ENCODE measurements around the gene CSNK1D. TPM values are rescaled to one million over a fixed set of nuclear protein-coding genes. Genes with fewer than 3 reads are reported as not detected.
"Not testable (repeated sequence)": the region's sequence is repeated elsewhere in the genome, so short reads cannot be mapped to it uniquely, and the experiment has no call there.

CSNK1D gene
- total and polyA plus RNA-seq, 8 donors: 55.9 to 180 (median 89.1) TPM

DNA sequence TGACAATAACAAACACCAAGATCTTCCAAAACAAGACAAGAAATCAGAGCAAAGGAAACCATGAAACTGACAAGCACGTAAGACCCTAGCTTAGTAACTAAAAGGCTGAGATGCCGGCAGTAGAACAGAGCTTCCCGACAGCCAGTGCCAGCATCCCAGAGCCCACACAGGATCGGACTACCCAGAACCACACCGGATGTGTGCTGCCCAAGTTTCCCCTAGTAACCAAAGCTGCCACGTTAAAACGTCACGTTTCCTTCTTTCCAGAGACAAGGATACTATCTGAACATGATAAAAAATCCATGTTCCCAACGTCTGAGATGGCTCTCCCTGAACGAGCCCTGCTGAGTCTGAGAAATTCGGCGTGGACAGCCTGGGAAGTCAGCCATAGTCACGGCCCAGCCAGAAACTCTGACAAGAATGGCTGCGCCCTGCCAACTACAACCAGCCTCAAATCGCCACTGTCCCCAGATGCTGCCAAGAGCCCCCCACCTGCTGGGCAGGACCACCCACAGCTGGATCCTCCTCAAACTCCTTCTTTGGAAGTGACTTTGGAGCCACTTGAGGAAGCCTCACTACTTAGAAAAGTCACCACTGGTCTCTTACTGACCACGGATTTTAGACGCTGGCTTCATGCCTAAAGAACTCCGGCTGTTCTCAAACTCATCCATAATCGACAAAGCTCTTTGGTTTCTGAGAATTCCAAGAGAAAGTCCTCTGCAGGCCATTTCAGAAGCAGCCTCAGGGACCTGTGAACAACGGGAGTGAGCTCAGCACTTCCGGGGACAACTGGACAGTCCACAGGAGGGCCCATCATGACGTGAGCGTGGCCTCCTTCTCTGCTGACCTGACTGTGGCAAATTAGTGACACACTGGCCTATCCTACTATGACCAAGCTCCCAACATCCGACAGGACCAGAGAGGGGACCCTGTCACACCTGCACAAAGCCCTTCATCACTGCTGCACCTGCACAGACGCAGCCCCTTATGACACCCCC, 77.5 kb downstream of the CSNK1D start:
- peaks cover 22 to 85% (median 84%) of the 10 kb centered on the region in 4 donors for H3K36me3 ChIP-seq
- peak in 1 of 2 donors; percentile 73 for DNase-seq
- 73 to 84% (median 81%) methylated on average over 24 to 25 of the region's 25 CpGs for WGBS, 5 donors
- no peaks in the 10 kb centered on the region for H3K9me3 ChIP-seq
- no peak overlapping the region for H3K4me3 ChIP-seq
- TF ChIP-seq EP300 (IDR thresholded peaks at IDR 0.05) (no peak), POLR2A (IDR thresholded peaks at IDR 0.05) (no peak), POLR2AphosphoS5 (IDR thresholded peaks at IDR 0.05) (no peak)
- TF ChIP-seq, protein P1, sequence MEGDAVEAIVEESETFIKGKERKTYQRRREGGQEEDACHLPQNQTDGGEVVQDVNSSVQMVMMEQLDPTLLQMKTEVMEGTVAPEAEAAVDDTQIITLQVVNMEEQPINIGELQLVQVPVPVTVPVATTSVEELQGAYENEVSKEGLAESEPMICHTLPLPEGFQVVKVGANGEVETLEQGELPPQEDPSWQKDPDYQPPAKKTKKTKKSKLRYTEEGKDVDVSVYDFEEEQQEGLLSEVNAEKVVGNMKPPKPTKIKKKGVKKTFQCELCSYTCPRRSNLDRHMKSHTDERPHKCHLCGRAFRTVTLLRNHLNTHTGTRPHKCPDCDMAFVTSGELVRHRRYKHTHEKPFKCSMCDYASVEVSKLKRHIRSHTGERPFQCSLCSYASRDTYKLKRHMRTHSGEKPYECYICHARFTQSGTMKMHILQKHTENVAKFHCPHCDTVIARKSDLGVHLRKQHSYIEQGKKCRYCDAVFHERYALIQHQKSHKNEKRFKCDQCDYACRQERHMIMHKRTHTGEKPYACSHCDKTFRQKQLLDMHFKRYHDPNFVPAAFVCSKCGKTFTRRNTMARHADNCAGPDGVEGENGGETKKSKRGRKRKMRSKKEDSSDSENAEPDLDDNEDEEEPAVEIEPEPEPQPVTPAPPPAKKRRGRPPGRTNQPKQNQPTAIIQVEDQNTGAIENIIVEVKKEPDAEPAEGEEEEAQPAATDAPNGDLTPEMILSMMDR (IDR thresholded peaks at IDR 0.05): no peak
- no peaks in the 10 kb centered on the region for H3K27me3 ChIP-seq
- peak overlapping the region in 3 of 5 donors; percentile 43 to 72 (median 54) for H3K27ac ChIP-seq
- intact Hi-C loops (cut with DNase I; ENCODE audit: low total_unique reads): no loop called here
- H3K4me1 ChIP-seq: peaks cover 0 to 5% (median 0%) of the 10 kb centered on the region in 4 donors

DNA sequence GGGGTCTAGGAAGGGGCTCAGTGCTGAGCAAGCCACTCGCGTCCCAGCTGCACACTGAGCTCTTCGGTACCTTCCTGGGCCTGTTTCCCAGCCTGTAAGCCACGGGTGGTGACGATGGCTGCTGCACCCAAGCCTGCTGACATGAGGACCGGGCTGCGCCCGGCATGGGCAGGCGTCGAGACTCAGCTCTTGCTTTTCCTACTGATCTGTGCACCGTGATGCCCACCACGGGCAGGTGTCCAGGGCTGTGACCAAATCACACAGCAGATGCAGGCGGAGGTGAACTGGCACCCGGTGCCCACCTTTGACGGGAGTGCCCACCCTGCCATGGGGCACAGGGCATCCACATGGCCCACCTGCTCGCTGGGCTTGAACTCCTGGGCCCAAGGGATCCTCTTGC, 78.7 kb downstream of the CSNK1D start:
- H3K4me1 ChIP-seq: peaks cover 0 to 5% (median 0%) of the 10 kb centered on the region in 4 donors
- WGBS, 5 donors: 94 to 97% (median 95%) methylated on average over 12 to 16 of the region's 16 CpGs
- DNase-seq: no peak
- no peaks in the 10 kb centered on the region for H3K9me3 ChIP-seq
- no peak overlapping the region for H3K4me3 ChIP-seq
- H3K27me3 ChIP-seq: no peaks in the 10 kb centered on the region
- H3K36me3 ChIP-seq: peaks cover 22 to 88% (median 80%) of the 10 kb centered on the region in 4 donors
- intact Hi-C loops (cut with DNase I; ENCODE audit: low total_unique reads): no loop called here
- TF ChIP-seq EP300 (IDR thresholded peaks at IDR 0.05) (no peak), POLR2AphosphoS5 (IDR thresholded peaks at IDR 0.05) (no peak)
- H3K27ac ChIP-seq: no peak overlapping the region

DNA sequence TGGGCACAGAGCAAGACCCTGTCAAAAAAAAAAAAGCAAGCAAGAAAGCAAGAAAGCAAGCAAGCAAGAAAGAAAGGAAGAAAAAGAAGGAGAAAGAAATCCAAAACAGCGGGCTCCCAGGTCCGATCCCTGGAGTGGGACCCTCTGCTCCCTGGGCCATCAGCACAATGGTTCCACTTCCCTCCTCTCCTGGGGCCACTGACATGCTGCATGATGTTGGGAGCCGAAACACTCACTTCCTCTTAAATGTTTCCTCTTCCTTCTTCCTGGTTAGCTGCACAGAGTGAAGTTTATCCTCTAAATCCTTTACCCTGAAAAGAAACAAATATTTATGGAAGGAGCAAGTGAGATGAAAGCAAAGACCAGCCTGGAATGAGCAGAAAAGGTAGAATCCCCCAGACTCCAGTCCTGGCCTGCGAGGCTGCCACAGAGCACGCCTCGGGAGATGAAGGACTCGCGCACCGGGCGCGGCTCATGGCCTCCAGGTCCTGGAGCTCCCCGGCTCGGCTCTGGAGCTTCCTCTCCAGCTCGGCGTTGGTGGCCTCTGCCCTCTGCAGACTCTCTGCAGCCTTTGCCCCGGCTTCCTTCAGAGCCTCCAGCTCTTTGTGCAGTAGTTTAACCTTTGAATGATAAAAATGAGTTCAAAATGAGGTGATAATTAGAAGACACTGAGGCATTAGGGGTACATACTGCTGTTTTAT, 79.8 kb downstream of the CSNK1D start:
- Histone ChIP-seq H3K27me3 (no peaks in the 10 kb centered on the region), H3K36me3 (peaks cover 22 to 87% (median 81%) of the 10 kb centered on the region in 4 donors), H3K4me3 (no peak overlapping the region), H3K4me1 (peaks cover 0 to 5% (median 0%) of the 10 kb centered on the region in 4 donors), H3K9me3 (no peaks in the 10 kb centered on the region), H3K27ac (no peak overlapping the region)
- intact Hi-C loops (cut with DNase I; ENCODE audit: low total_unique reads): no loop called here
- TF ChIP-seq POLR2A (IDR thresholded peaks at IDR 0.05) (no peak), EP300 (IDR thresholded peaks at IDR 0.05) (no peak), POLR2AphosphoS5 (IDR thresholded peaks at IDR 0.05) (no peak)
- TF ChIP-seq, protein P1 (IDR thresholded peaks at IDR 0.05): no peak
- no peak for DNase-seq
- 74 to 91% (median 86%) methylated on average over 16 of the region's 16 CpGs for WGBS, 5 donors

DNA sequence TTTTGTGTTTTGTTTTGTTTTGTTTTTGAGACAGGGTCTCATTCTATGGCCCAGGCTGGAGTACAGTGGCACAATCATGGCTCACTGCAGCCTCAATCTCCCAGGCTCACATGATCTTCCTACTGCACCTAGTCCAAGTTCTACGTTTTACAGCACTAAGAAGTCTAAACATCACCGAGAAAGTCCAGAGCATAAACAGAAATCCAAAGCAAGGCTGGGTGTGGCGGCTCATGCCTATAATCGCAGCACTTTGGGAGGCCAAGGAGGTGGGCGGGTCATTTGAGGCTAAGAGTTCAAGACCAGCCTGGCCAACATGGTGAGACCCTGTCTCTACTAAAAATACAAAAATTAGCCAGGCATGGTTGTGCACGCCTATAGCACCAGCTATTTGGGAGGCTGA, 80.5 kb downstream of the CSNK1D start:
- WGBS, 5 donors: 78 to 88% (median 87%) methylated on average over 6 of the region's 6 CpGs
- intact Hi-C loops (cut with DNase I; ENCODE audit: low total_unique reads); H3K4me3 ChIP-seq; DNase-seq; H3K9me3 ChIP-seq; H3K4me1 ChIP-seq; H3K27ac ChIP-seq; H3K27me3 ChIP-seq: not testable (repeated sequence)
- H3K36me3 ChIP-seq: peaks cover 20 to 85% (median 81%) of the 10 kb centered on the region in 4 donors

Other genes starting within 250 kb of the CSNK1D start
- 10 to 100 TPM in 1 of 5 donors, 1 to 10 TPM in 3, not detected in 1; 1.2 to 11.6 (median 2.5) TPM for gene RAC3, start 242.0 kb downstream of the CSNK1D start, total RNA-seq
- gene RAC3, start 242.0 kb downstream of the CSNK1D start, polyA plus RNA-seq: 10 to 100 TPM; 13.1 to 24.8 (median 16.2) TPM
- 100 to 1,000 TPM in 2 of 5 donors, 10 to 100 TPM in 3; 11.1 to 461 (median 100.0) TPM for gene DCXR, start 236.0 kb downstream of the CSNK1D start, total RNA-seq
- gene DCXR, start 236.0 kb downstream of the CSNK1D start, polyA plus RNA-seq: 100 to 1,000 TPM; 352 to 403 (median 396) TPM
- gene RFNG, start 221.9 kb downstream of the CSNK1D start, total RNA-seq: 10 to 100 TPM; 12.5 to 66.5 (median 28.3) TPM
- 10 to 100 TPM; 22.5 to 55.2 (median 26.0) TPM for gene RFNG, start 221.9 kb downstream of the CSNK1D start, polyA plus RNA-seq
- 100 to 1,000 TPM in 1 of 5 donors, 10 to 100 TPM in 4; 28.0 to 329 (median 86.4) TPM for gene GPS1, start 221.8 kb downstream of the CSNK1D start, total RNA-seq
- gene GPS1, start 221.8 kb downstream of the CSNK1D start, polyA plus RNA-seq: 100 to 1,000 TPM; 103 to 139 (median 129) TPM
- 100 to 1,000 TPM in 2 of 5 donors, 10 to 100 TPM in 3; 63.2 to 286 (median 94.6) TPM for gene DUS1L, start 207.9 kb downstream of the CSNK1D start, total RNA-seq
- 100 to 1,000 TPM; 126 to 189 (median 174) TPM for gene DUS1L, start 207.9 kb downstream of the CSNK1D start, polyA plus RNA-seq
- 100 to 1,000 TPM in 3 of 5 donors, 10 to 100 TPM in 2; 22.8 to 268 (median 175) TPM for gene FASN, start 175.5 kb downstream of the CSNK1D start, total RNA-seq
- 10 to 100 TPM; 36.0 to 97.8 (median 53.3) TPM for gene FASN, start 175.5 kb downstream of the CSNK1D start, polyA plus RNA-seq
- gene CCDC57, start 60.9 kb downstream of the CSNK1D start, total RNA-seq: 100 to 1,000 TPM in 1 of 5 donors, 10 to 100 TPM in 4; 43.9 to 166 (median 90.6) TPM
- gene CCDC57, start 60.9 kb downstream of the CSNK1D start, polyA plus RNA-seq: 10 to 100 TPM; 50.9 to 75.5 (median 72.5) TPM
- gene SLC16A3, start 44.7 kb downstream of the CSNK1D start, total RNA-seq: 10 to 100 TPM; 29.2 to 87.9 (median 53.3) TPM
- 10 to 100 TPM in 2 of 3 donors, 1 to 10 TPM in 1; 4.9 to 39.8 (median 20.4) TPM for gene SLC16A3, start 44.7 kb downstream of the CSNK1D start, polyA plus RNA-seq
- 1 to 10 TPM in 2 of 5 donors, not detected in 3; 2.0 to 4.3 TPM for gene CD7, start 43.9 kb upstream of the CSNK1D start, total RNA-seq
- 1 to 10 TPM; 2.1 to 8.6 (median 3.7) TPM for gene CD7, start 43.9 kb upstream of the CSNK1D start, polyA plus RNA-seq
- 10 to 100 TPM in 2 of 5 donors, 1 to 10 TPM in 3; 1.8 to 48.8 (median 6.7) TPM for gene SECTM1, start 60.1 kb upstream of the CSNK1D start, total RNA-seq
- gene SECTM1, start 60.1 kb upstream of the CSNK1D start, polyA plus RNA-seq: 10 to 100 TPM in 2 of 3 donors, 1 to 10 TPM in 1; 9.3 to 23.1 (median 10.2) TPM
- gene TEX19, start 85.5 kb upstream of the CSNK1D start, total RNA-seq: not detected
- not detected for gene TEX19, start 85.5 kb upstream of the CSNK1D start, polyA plus RNA-seq
- gene UTS2R, start 98.1 kb upstream of the CSNK1D start, total RNA-seq: not detected
- not detected for gene UTS2R, start 98.1 kb upstream of the CSNK1D start, polyA plus RNA-seq
- 100 to 1,000 TPM in 4 of 5 donors, 10 to 100 TPM in 1; 13.8 to 212 (median 124) TPM for gene HEXD, start 144.6 kb upstream of the CSNK1D start, total RNA-seq
- 100 to 1,000 TPM in 1 of 3 donors, 10 to 100 TPM in 2; 51.9 to 103 (median 93.4) TPM for gene HEXD, start 144.6 kb upstream of the CSNK1D start, polyA plus RNA-seq
- gene OGFOD3, start 144.9 kb upstream of the CSNK1D start, total RNA-seq: 10 to 100 TPM; 10.5 to 30.4 (median 23.2) TPM
- 10 to 100 TPM; 13.9 to 17.3 (median 15.3) TPM for gene OGFOD3, start 144.9 kb upstream of the CSNK1D start, polyA plus RNA-seq
- 100 to 1,000 TPM in 2 of 5 donors, 10 to 100 TPM in 3; 41.5 to 196 (median 53.0) TPM for gene CYBC1, start 177.1 kb upstream of the CSNK1D start, total RNA-seq
- 10 to 100 TPM; 35.9 to 43.4 (median 40.3) TPM for gene CYBC1, start 177.1 kb upstream of the CSNK1D start, polyA plus RNA-seq
- gene NARF, start 185.0 kb upstream of the CSNK1D start, total RNA-seq: 10 to 100 TPM; 29.4 to 83.9 (median 36.2) TPM
- gene NARF, start 185.0 kb upstream of the CSNK1D start, polyA plus RNA-seq: 10 to 100 TPM; 71.9 to 78.2 (median 78.1) TPM
- 10 to 100 TPM; 31.7 to 71.8 (median 36.7) TPM for gene FOXK2, start 246.0 kb upstream of the CSNK1D start, total RNA-seq
- gene FOXK2, start 246.0 kb upstream of the CSNK1D start, polyA plus RNA-seq: 10 to 100 TPM; 12.8 to 15.6 (median 15.0) TPM

Measured in stomach (tissue), 9 donors.